HEK293 (cell line): ENCODE results near the gene IFIH1.

ENCODE experiments used
- CTCF ChIA-PET: fragments of 350-600 bp; formaldehyde crosslinking; extraction: SDS; loops from one replicate; lab custom pipeline; 2021; ENCODE audit warnings: antibody characterized with exemption; lab: Yijun Ruan, JAX
- POLR2A ChIA-PET: fragments of 300-600 bp; formaldehyde crosslinking; extraction: SDS; loops from one replicate; lab custom pipeline; 2020; ENCODE audit warnings: antibody characterized with exemption, inconsistent platforms; lab: Yijun Ruan, JAX
- H3K27ac ChIP-seq: fragments of 200-500 bp; sonication (Bioruptor generic); 2 replicates; pipeline ENCODE4 v1.5.1; 2014; ENCODE audit warnings: low read depth, low read length, control low read depth, inconsistent platforms; ENCODE audit errors: extremely low read depth
- H3K36me3 ChIP-seq, 2 experiments: fragments of 200-500 bp in 1 of 2; sonication (Bioruptor generic) in 1 of 2; 1 replicate in 1 of 2; 2 replicates in 1 of 2; pipeline ENCODE4 v1.5.1; 2014 to 2017; ENCODE audit warnings: inconsistent platforms in 2 of 2, low read length in 2 of 2; ENCODE audit not compliant: control insufficient read depth in 2 of 2, insufficient read depth in 1 of 2
- H3K4me1 ChIP-seq: fragments of 200-500 bp; sonication (Bioruptor generic); 2 replicates; pipeline ENCODE4 v1.5.1; 2014; ENCODE audit warnings: mild to moderate bottlenecking, low read length, inconsistent platforms; ENCODE audit not compliant: control insufficient read depth, insufficient read depth
- H3K4me3 ChIP-seq: 2 replicates; pipeline ENCODE4 v1.5.1; 2011; ENCODE audit warnings: low read depth, mild to moderate bottlenecking, control low read depth, low read length, moderate library complexity
- H3K9me3 ChIP-seq: fragments of 200-500 bp; sonication (Bioruptor generic); 2 replicates; pipeline ENCODE4 v1.5.1; 2014; ENCODE audit warnings: low read depth, low read length, inconsistent platforms; ENCODE audit not compliant: control insufficient read depth, insufficient read depth
- HOXA7 ChIP-seq: sonication (generic); formaldehyde crosslinking; IDR thresholded peaks from 2 replicates; pipeline ENCODE4 v1.8.1; 2022; ENCODE audit warnings: missing genetic modification reagents, borderline replicate concordance
- ZEB2 ChIP-seq: fragments of 450-650 bp; formaldehyde crosslinking; IDR thresholded peaks from 2 replicates; pipeline ENCODE4 v1.5.1; 2016; ENCODE audit warnings: missing biosample characterization, missing genetic modification characterization
- ZFP69B ChIP-seq: fragments of 450-650 bp; formaldehyde crosslinking; IDR thresholded peaks from 2 replicates; pipeline ENCODE4 v1.5.1; 2016; ENCODE audit warnings: missing biosample characterization, missing genetic modification characterization
- ZNF2 ChIP-seq: fragments of 450-650 bp; formaldehyde crosslinking; IDR thresholded peaks from 2 replicates; pipeline ENCODE4 v1.5.1; 2016; ENCODE audit warnings: missing biosample characterization, missing genetic modification characterization
- ZNF341 ChIP-seq: fragments of 450-650 bp; formaldehyde crosslinking; IDR thresholded peaks from 2 replicates; pipeline ENCODE4; 2016; ENCODE audit warnings: low read depth, missing biosample characterization, missing genetic modification characterization
- ZNF350 ChIP-seq: fragments of 450-650 bp; formaldehyde crosslinking; IDR thresholded peaks from 2 replicates; pipeline ENCODE4 v1.5.0; 2017; ENCODE audit warnings: missing biosample characterization, mild to moderate bottlenecking, missing genetic modification characterization
- ZNF366 ChIP-seq: fragments of 450-650 bp; formaldehyde crosslinking; conservative IDR thresholded peaks from 2 replicates; pipeline ENCODE4 v1.5.1; 2016; ENCODE audit warnings: missing biosample characterization, missing genetic modification characterization
- ZNF624 ChIP-seq: fragments of 450-650 bp; formaldehyde crosslinking; IDR thresholded peaks from 2 replicates; pipeline ENCODE4 v1.5.1; 2017; ENCODE audit warnings: missing biosample characterization, missing genetic modification characterization
- ZNF654 ChIP-seq: fragments of 450-650 bp; formaldehyde crosslinking; IDR thresholded peaks from 2 replicates; pipeline ENCODE4 v1.5.1; 2016; ENCODE audit warnings: low read depth, missing biosample characterization, missing genetic modification characterization
- ZNF677 ChIP-seq: fragments of 450-650 bp; IDR thresholded peaks from 2 replicates; pipeline ENCODE4 v1.5.0; 2018; ENCODE audit warnings: missing biosample characterization, mild to moderate bottlenecking, missing genetic modification characterization, moderate library complexity
- ZNF776 ChIP-seq: fragments of 450-650 bp; formaldehyde crosslinking; IDR thresholded peaks from 2 replicates; pipeline ENCODE4 v1.5.0; 2017; ENCODE audit warnings: missing biosample characterization, missing genetic modification characterization, borderline replicate concordance
- TF ChIP-seq, protein P1 (sequence below): fragments of 450-650 bp; formaldehyde crosslinking; IDR thresholded peaks from 2 replicates; pipeline ENCODE4 v1.5.1; 2016; ENCODE audit warnings: missing biosample characterization, missing genetic modification characterization, low read depth
- TF ChIP-seq, protein P2 (sequence below): fragments of 450-650 bp; formaldehyde crosslinking; IDR thresholded peaks from 2 replicates; pipeline ENCODE4; 2016; ENCODE audit warnings: missing biosample characterization, missing genetic modification characterization
- TF ChIP-seq, protein P3 (sequence below): fragments of 450-650 bp; formaldehyde crosslinking; IDR thresholded peaks from 2 replicates; pipeline ENCODE4 v1.5.1; 2016; ENCODE audit warnings: missing biosample characterization, missing genetic modification characterization, borderline replicate concordance
- TF ChIP-seq, protein P4 (sequence below): fragments of 450-650 bp; formaldehyde crosslinking; IDR thresholded peaks from 2 replicates; pipeline ENCODE4 v1.5.1; 2016; ENCODE audit warnings: missing biosample characterization, missing genetic modification characterization

Gene IFIH1

DNA sequence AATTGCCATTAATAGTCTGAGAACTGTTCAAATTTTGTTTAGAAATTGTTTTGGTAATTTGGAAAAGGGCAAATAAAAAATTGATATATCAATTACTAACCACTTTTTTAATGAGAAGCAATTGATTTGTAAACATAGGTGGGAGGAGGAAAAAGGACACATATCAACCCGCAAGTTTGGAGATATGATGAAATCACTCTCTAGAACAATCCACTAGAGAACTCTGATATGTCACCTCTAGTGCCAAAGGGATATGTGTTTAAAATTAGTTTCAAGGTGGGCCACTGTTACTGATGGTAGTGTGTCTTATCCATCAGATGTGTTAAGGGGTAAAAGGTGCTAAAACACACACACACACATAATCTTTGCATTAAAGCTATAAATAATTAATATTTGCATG is 16.6 kb downstream of the IFIH1 start (continued):
- TF ChIP-seq ZNF776 (no peak), ZNF2 (tag by site-specific recombination) (no peak), ZNF341 (tag by site-specific recombination) (no peak), ZEB2 (tag by site-specific recombination) (no peak), ZNF350 (tag by site-specific recombination) (no peak), ZNF366 (tag by site-specific recombination) (no peak), ZNF624 (tag by site-specific recombination) (no peak), ZNF677 (tag by site-specific recombination) (no peak)
- TF ChIP-seq, protein P1, sequence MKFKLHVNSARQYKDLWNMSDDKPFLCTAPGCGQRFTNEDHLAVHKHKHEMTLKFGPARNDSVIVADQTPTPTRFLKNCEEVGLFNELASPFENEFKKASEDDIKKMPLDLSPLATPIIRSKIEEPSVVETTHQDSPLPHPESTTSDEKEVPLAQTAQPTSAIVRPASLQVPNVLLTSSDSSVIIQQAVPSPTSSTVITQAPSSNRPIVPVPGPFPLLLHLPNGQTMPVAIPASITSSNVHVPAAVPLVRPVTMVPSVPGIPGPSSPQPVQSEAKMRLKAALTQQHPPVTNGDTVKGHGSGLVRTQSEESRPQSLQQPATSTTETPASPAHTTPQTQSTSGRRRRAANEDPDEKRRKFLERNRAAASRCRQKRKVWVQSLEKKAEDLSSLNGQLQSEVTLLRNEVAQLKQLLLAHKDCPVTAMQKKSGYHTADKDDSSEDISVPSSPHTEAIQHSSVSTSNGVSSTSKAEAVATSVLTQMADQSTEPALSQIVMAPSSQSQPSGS = no peak
- TF ChIP-seq, protein P2, sequence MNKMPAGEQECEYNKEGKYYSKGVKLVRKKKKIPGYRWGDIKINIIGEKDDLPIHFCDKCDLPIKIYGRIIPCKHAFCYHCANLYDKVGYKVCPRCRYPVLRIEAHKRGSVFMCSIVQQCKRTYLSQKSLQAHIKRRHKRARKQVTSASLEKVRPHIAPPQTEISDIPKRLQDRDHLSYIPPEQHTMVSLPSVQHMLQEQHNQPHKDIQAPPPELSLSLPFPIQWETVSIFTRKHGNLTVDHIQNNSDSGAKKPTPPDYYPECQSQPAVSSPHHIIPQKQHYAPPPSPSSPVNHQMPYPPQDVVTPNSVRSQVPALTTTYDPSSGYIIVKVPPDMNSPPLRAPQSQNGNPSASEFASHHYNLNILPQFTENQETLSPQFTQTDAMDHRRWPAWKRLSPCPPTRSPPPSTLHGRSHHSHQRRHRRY (tag by site-specific recombination) = no peak
- TF ChIP-seq, protein P3, sequence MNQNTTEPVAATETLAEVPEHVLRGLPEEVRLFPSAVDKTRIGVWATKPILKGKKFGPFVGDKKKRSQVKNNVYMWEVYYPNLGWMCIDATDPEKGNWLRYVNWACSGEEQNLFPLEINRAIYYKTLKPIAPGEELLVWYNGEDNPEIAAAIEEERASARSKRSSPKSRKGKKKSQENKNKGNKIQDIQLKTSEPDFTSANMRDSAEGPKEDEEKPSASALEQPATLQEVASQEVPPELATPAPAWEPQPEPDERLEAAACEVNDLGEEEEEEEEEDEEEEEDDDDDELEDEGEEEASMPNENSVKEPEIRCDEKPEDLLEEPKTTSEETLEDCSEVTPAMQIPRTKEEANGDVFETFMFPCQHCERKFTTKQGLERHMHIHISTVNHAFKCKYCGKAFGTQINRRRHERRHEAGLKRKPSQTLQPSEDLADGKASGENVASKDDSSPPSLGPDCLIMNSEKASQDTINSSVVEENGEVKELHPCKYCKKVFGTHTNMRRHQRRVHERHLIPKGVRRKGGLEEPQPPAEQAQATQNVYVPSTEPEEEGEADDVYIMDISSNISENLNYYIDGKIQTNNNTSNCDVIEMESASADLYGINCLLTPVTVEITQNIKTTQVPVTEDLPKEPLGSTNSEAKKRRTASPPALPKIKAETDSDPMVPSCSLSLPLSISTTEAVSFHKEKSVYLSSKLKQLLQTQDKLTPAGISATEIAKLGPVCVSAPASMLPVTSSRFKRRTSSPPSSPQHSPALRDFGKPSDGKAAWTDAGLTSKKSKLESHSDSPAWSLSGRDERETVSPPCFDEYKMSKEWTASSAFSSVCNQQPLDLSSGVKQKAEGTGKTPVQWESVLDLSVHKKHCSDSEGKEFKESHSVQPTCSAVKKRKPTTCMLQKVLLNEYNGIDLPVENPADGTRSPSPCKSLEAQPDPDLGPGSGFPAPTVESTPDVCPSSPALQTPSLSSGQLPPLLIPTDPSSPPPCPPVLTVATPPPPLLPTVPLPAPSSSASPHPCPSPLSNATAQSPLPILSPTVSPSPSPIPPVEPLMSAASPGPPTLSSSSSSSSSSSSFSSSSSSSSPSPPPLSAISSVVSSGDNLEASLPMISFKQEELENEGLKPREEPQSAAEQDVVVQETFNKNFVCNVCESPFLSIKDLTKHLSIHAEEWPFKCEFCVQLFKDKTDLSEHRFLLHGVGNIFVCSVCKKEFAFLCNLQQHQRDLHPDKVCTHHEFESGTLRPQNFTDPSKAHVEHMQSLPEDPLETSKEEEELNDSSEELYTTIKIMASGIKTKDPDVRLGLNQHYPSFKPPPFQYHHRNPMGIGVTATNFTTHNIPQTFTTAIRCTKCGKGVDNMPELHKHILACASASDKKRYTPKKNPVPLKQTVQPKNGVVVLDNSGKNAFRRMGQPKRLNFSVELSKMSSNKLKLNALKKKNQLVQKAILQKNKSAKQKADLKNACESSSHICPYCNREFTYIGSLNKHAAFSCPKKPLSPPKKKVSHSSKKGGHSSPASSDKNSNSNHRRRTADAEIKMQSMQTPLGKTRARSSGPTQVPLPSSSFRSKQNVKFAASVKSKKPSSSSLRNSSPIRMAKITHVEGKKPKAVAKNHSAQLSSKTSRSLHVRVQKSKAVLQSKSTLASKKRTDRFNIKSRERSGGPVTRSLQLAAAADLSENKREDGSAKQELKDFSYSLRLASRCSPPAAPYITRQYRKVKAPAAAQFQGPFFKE = no peak

DNA sequence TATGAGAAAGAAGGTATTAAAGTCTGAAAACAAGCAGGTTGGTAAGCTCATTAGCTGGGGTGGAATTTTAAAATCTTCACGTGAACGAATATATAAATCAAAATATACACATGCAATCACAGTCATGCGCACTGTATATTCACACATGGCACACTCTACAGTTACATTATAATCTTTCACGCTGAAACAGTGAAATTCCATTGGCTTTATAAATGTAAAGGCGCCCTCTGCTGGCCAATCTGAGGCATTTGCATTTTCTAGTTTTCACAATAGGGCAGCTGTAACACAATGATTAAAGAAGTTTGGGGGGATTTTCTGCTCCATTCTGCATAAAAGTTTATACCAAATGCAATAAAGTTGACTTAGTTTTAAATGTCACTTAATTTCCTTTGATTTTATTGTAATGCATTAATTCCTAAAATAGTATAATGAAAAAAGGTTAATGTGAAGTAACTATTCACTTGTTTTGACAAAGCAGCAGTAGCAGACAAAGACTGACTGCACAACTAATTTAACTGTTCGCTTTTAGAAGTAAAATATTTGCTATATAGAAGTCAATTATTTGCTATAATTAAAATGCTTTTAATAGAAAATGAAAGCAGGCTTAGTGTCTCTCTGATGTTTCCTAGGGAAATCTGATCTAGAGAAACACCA is 17.2 kb downstream of the IFIH1 start:
- Histone ChIP-seq H3K4me1 (no peaks in the 10 kb centered on the region), H3K27ac (no peak overlapping the region), H3K4me3 (no peak overlapping the region), H3K36me3 (no peaks in the 10 kb centered on the region), H3K9me3 (no peaks in the 10 kb centered on the region)
- CTCF ChIA-PET = interaction anchor here (0.5 to 8.8 kb wide), 14 partner anchors 11 to 407 kb away, joined by 3 to 130 read pairs (median 4); partner anchors contain the start of genes GCG and IFIH1
- TF ChIP-seq ZFP69B (tag by site-specific recombination) = no peak
- TF ChIP-seq HOXA7 = no peak
- TF ChIP-seq, protein P1 = no peak
- TF ChIP-seq, protein P4, sequence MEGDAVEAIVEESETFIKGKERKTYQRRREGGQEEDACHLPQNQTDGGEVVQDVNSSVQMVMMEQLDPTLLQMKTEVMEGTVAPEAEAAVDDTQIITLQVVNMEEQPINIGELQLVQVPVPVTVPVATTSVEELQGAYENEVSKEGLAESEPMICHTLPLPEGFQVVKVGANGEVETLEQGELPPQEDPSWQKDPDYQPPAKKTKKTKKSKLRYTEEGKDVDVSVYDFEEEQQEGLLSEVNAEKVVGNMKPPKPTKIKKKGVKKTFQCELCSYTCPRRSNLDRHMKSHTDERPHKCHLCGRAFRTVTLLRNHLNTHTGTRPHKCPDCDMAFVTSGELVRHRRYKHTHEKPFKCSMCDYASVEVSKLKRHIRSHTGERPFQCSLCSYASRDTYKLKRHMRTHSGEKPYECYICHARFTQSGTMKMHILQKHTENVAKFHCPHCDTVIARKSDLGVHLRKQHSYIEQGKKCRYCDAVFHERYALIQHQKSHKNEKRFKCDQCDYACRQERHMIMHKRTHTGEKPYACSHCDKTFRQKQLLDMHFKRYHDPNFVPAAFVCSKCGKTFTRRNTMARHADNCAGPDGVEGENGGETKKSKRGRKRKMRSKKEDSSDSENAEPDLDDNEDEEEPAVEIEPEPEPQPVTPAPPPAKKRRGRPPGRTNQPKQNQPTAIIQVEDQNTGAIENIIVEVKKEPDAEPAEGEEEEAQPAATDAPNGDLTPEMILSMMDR = 0 out of 2 replicates have a peak, but pooled peaks have one; percentile 10
- TF ChIP-seq ZNF654 (tag by site-specific recombination) = peak; percentile 52
- TF ChIP-seq, all 188 proteins: peak for 2
- POLR2A ChIA-PET = no interaction called here
